ENCODE results near the gene FGA. TPM values are rescaled to one million over a fixed set of nuclear protein-coding genes. Genes with fewer than 3 reads are reported as not detected.

The FGA gene
- total RNA-seq, 1 experiment from 2014 or later, result 3.9 TPM

DNA sequence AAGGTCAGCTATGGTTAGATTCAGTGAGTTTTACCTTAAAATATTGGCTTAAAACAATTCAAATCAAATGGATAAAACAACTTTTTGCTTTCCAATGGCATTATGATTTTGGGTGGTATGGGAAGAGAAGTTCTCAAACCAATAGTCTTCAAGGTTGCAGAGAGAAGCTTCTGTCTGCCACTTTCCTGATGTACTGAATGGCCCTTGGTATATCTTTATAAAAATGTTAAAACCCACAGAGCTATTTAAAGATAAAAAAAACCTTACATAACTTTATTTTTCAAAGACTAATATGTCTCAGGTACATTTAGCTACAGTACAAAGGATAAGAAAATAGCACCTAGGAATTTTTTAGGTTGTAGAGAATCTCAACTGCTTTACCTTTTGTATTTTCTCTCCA lies 6.9 kb downstream of the FGA start:
- no peaks in the 10 kb centered on the region for H3K36me3 ChIP-seq (ENCODE audit: control insufficient read depth in 1 of 2, insufficient read depth in 2 of 2, low read length in 2 of 2)
- no peaks in the 10 kb centered on the region for H3K79me2 ChIP-seq (ENCODE audit: insufficient read depth, low read length)
- intact Hi-C loops (cut with micrococcal nuclease), result no loop called here
- RAD21 ChIA-PET (ENCODE audit: low non-redundant PET in 1 of 2, low total read pairs in 2 of 2, uncharacterized antibody in 2 of 2, unreplicated experiment in 2 of 2), result no interaction called here
- no peak for TF ChIP-seq POLR2A (IDR thresholded peaks at IDR 0.05; ENCODE audit: borderline replicate concordance, extremely low read depth, insufficient read depth, insufficient read length)
- TF ChIP-seq TCF7L2 (IDR thresholded peaks at IDR 0.05; ENCODE audit: borderline replicate concordance, extremely low read depth, insufficient read depth, insufficient read length), result no peak
- no peak for TF ChIP-seq SP1 (IDR thresholded peaks at IDR 0.05; ENCODE audit: low read depth)
- TF ChIP-seq, protein P1, sequence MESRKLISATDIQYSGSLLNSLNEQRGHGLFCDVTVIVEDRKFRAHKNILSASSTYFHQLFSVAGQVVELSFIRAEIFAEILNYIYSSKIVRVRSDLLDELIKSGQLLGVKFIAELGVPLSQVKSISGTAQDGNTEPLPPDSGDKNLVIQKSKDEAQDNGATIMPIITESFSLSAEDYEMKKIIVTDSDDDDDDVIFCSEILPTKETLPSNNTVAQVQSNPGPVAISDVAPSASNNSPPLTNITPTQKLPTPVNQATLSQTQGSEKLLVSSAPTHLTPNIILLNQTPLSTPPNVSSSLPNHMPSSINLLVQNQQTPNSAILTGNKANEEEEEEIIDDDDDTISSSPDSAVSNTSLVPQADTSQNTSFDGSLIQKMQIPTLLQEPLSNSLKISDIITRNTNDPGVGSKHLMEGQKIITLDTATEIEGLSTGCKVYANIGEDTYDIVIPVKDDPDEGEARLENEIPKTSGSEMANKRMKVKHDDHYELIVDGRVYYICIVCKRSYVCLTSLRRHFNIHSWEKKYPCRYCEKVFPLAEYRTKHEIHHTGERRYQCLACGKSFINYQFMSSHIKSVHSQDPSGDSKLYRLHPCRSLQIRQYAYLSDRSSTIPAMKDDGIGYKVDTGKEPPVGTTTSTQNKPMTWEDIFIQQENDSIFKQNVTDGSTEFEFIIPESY (IDR thresholded peaks at IDR 0.05; ENCODE audit: extremely low read depth, insufficient replicate concordance, low read length), result no peak
- TF ChIP-seq SRF (IDR thresholded peaks at IDR 0.05; ENCODE audit: low read depth), result no peak
- TF ChIP-seq ELF1 (IDR thresholded peaks at IDR 0.05; ENCODE audit: borderline replicate concordance, low read depth), result no peak
- TF ChIP-seq POLR2AphosphoS5 (IDR thresholded peaks at IDR 0.05; ENCODE audit: low read depth, low read length), result no peak
- TF ChIP-seq RAD21 (IDR thresholded peaks at IDR 0.05; ENCODE audit: low read depth), result no peak
- no peak for TF ChIP-seq EZH2phosphoT487 (IDR thresholded peaks at IDR 0.05; ENCODE audit: borderline replicate concordance)
- TF ChIP-seq JUND (IDR thresholded peaks at IDR 0.05), result no peak
- TF ChIP-seq, protein P2, sequence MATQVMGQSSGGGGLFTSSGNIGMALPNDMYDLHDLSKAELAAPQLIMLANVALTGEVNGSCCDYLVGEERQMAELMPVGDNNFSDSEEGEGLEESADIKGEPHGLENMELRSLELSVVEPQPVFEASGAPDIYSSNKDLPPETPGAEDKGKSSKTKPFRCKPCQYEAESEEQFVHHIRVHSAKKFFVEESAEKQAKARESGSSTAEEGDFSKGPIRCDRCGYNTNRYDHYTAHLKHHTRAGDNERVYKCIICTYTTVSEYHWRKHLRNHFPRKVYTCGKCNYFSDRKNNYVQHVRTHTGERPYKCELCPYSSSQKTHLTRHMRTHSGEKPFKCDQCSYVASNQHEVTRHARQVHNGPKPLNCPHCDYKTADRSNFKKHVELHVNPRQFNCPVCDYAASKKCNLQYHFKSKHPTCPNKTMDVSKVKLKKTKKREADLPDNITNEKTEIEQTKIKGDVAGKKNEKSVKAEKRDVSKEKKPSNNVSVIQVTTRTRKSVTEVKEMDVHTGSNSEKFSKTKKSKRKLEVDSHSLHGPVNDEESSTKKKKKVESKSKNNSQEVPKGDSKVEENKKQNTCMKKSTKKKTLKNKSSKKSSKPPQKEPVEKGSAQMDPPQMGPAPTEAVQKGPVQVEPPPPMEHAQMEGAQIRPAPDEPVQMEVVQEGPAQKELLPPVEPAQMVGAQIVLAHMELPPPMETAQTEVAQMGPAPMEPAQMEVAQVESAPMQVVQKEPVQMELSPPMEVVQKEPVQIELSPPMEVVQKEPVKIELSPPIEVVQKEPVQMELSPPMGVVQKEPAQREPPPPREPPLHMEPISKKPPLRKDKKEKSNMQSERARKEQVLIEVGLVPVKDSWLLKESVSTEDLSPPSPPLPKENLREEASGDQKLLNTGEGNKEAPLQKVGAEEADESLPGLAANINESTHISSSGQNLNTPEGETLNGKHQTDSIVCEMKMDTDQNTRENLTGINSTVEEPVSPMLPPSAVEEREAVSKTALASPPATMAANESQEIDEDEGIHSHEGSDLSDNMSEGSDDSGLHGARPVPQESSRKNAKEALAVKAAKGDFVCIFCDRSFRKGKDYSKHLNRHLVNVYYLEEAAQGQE (IDR thresholded peaks at IDR 0.05; ENCODE audit: low read depth), result no peak
- no peak for TF ChIP-seq ZFX (IDR thresholded peaks at IDR 0.05)
- no peaks in the 10 kb centered on the region for H4K20me1 ChIP-seq (ENCODE audit: insufficient read depth)
- POLR2A ChIA-PET, result no interaction called here
- no peak overlapping the region for H3K4me2 ChIP-seq (ENCODE audit: low read length)
- no peak for DNase-seq (ENCODE audit: low read depth, low spot score)
- H3K4me3 ChIP-seq (replicated peaks in 1 of 2; ENCODE audit: low read depth in 1 of 2, low read length in 2 of 2), result no peak overlapping the region
- H3K9me2 ChIP-seq (ENCODE audit: insufficient read depth), result no peaks in the 10 kb centered on the region
- no peak overlapping the region for H3K27ac ChIP-seq (ENCODE audit: low read depth, low read length)
- H3K27me3 ChIP-seq (ENCODE audit: insufficient read depth, low read length), result no peaks in the 10 kb centered on the region
- no peaks in the 10 kb centered on the region for H3K4me1 ChIP-seq (ENCODE audit: control insufficient read depth in 1 of 2, insufficient read depth in 2 of 2, low read length in 2 of 2)
- no peak overlapping the region for H3K9ac ChIP-seq (ENCODE audit: low read length)
- CTCF ChIA-PET, result no interaction called here
- ATAC-seq, result no peak
- BruUV-seq (replicated peaks), result no TSS peak
- no peak overlapping the region for H2AFZ ChIP-seq (ENCODE audit: low read depth, low read length, poor library complexity, severe bottlenecking)
- no peaks in the 10 kb centered on the region for H3K9me3 ChIP-seq (ENCODE audit: control insufficient read depth in 1 of 2, insufficient read depth in 1 of 2, low read depth in 1 of 2, low read length in 2 of 2)
